HG02759 (cell line): ENCODE data around the gene RAMAC.
"Not testable (repeated sequence)": the region's sequence is repeated elsewhere in the genome, so short reads cannot be mapped to it uniquely, and the experiment has no call there.

Source experiments
- ATAC-seq: cut with Tn5 transposase; IDR thresholded peaks from one replicate; pipeline ENCODE4 v1.9.1; 2021; ENCODE audit warnings: mild to moderate bottlenecking, moderate library complexity; ENCODE audit not compliant: unreplicated experiment

Gene RAMAC

DNA sequence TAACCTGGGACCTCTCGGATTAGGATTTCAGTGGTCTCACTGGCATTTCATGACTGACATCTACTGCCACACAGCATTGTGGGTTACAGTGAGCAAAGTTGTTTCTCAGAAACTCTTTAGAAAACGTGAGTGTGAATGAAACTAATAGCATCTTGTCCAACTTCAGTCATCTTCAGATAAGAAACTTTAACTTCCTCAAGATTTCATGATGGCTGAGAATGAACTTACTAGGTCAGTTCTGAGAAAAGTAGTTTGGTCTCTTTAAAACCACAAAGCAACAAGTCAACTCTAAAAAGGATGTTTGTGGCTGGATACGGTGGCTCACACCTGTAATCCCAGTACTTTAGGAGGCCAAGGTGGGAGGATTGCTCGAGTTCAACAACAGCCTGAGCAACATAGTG, 19.3 kb upstream of the RAMAC start:
- ATAC-seq = peak; percentile 73

DNA sequence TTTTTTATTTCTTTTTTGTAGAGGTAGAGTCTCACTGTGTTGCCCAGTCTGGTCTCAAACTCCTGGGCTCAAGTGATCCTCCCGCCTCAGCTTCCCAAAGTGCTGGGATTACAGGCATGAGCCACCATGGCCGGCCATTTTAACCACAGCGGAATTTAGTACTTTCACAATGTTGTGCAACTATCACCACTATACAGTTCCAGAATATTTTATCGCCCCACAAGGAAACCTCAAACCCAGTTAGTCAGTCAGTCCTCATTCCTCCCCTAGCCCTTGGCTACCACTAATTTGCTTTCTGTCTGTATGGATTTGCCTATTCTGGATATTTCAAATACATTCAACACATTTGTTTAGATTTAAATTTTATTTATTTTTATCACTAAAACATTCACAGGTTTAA, 17.9 kb upstream of the RAMAC start:
- no peak for ATAC-seq

DNA sequence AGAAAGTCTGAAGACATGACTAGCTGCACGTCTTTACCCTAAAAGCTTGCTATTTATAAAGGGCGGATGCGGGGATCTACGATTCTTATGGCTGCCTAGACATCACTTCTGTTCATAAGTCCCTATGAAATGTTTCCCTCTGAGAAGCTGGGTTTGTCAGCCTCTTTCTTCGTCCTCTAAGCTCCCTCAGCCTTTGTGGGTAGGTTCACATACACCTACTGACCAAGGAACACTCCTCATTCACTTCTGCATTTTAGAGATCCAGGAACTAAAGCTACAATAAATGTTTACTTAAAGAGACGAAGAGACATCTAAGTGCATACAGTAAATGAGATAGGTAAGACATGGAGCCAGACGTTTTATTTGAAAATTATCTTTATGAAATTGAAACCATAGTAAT, 16.7 kb upstream of the RAMAC start:
- ATAC-seq = no peak

DNA sequence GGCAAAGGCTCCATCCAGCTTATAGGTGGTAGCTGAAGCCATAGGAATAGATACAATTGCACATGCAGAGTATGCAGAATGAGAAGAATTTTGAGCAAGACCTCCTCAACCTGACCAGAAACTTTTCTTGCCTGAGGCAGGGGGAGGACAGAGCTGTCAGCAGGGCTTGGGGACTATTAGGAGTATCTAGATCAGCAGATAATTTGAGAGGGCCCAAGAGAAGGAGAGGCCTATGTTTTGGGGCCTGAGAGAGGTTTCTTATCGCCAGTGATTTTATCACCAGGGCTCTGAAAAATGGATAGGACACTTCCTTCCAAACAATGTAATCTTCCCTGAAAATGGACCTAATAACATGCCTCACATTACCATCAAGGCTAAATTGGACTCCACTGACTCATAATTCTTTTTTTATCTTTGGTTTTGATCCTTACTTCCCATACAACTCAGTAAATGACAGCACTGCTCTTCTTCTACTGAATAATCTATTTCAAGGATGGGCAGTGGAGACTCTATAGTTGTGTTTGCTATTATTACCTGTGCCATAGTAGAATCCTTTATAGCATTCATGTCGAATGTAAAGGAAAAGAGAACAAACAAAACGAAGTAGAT, 15.8 kb upstream of the RAMAC start:
- ATAC-seq = no peak

DNA sequence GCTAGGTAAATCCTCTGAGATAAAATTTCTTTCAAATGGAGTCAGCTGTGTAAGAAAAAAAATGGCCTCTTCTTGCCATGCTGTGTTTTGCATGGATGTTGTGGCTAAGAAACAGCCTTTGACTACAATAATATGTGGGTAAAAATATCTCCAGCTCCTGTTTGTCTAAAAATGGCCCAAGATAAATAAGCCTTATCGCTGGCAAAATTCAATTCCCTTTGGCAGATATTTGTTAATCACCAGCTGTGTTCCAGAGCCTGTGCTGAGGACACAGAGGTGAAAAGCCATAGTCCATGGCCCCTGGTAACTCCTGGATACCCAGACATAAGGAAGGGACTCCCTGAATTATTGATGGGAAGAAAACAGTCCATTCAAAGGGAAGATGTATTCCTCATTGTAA, 15.3 kb upstream of the RAMAC start:
- ATAC-seq = no peak

DNA sequence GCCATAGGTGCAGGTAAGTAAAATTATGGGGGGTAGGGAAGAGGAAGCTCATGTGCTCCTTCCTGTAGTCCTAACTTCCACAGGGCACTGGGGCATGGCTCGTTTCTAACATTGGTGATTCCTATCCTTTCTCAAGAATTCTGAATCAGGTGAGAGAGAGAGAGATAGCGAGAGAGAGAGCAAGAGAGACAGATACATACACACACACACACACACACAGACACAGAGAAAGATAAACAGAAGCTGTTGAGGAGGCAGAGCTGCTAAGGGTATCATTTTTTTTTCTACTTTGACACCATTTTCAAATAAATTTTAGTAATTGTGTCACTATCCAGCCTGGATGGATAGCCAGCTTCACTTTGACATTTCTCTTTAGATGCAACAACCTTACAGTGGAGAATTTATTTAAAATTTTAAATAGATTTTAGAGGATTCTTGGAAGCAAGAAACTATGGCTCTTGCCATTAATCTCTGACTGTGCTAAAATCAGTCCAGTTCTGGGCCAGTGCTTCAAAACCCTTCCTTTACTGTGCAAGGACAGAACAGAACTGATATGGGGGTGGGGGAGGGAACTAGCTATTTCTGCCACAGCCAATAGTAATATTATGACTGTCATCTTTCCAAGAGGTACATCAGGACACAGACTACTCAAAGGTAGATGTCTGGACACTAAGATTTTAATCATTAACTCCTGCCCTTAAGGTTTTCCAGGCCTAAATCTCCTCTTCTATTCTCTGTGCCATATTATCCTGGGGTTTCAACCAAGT, 14.6 kb upstream of the RAMAC start:
- no peak for ATAC-seq

DNA sequence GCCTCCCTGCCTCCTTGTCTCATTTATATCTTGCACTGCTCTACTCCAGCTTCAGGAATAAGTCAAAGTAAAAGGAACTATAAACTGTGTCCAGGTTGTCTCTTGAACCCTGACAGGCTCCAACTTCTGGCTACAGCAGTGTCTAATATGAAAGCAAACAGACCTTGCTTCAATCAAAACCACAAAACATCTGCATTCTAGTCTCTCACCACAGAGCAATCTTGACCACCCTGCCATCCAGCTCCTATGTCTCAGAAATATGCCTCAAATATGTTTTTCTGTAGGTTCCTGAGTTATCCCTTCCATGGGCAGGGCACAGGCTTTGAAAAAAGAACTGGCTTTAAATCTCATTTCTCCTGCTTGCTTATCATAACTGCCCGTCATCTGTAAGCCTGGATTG, 13.0 kb upstream of the RAMAC start:
- no peak for ATAC-seq

DNA sequence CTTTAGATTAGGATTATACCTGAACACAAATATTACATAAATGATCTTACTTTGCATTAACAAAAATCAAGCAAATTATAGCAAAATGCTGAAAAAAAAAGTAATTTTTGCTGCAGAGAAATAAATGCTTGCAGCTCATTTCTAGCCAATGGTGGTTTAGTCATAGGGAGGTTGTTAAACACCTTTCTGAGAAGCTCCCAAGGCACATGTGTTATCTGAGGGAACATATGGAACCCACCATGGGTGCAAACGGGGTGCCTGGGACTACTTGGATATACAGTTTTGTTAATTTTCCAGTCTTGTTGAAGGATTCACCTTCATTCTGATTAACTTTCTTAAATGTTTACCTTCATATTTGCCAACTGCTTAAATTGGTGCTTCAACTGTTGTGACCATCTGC, 8.9 kb upstream of the RAMAC start:
- no peak for ATAC-seq

DNA sequence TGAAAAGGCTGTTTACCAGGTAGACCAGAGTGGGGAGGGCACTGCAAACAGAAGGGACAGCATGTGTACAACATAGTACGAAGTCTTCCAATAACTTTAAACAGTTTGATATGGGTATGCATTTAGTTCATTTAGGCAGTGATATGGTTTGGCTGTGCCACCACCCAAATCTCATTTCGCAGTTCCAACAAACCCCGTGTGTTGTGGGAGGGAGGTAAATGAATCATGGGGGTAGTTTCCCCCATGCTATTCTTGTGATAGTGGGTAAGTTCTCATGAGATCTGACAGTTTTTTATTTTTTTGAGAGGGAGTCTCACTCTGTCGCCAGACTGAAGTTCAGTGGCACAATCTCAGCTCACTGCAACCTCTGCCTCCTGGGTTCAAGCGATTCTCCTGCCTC, 7.6 kb upstream of the RAMAC start:
- no peak for ATAC-seq

DNA sequence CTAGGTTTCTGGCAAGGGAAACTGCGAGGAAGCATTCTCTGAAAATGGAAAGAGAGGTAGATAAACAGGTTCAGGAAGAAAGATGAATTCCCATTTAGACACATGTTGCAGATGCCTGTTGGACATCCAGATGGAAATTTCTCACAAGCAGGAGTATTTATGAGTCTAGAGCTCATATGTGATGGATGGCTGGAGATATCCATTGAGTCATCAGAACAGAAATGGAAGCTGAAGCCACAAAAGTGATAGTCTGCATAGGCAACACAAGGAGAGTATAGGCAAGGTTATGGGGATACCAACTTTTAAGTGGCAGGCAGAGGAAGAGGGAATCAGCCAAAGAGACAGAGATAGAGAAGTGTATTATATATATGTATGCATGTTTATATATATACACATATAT, 6.3 kb upstream of the RAMAC start:
- no peak for ATAC-seq

DNA sequence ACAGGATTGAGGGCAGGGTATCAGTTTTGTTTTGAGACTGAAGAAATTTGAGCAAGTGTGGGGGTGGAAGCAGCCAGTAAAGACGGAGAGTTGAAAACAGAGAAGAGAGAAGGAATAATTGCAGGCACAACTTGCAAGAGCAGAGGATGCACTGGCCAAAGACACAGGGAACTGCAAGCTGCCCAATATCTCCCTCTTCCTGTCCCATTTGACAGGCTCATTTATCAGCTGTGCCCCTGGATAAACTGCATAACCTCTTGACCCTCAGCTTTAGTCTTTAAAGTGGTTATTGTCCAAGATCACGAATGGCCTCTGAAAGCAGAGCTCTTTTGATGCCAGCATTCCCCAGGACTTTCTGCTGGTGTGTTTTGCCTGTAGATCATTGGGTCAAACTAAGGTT, 5.0 kb upstream of the RAMAC start:
- ATAC-seq = no peak

DNA sequence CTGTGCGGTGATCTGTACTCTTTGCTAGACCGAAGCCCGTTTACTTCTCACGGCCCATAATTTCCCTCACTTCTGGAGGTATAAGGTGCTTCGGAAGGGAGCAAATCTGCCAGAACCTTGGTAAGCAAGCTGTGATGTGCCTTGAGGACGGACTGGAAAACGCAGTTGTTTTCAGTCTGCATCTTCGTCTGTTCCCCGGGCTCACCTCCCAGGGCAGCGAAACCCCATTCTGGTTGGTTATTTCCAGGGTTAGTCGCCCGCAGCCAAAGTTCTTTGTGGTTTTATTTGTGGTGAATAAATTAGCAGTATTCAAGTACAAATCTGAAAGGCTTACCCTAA, 401 bp downstream of the RAMAC start:
- ATAC-seq = peak; percentile 24

DNA sequence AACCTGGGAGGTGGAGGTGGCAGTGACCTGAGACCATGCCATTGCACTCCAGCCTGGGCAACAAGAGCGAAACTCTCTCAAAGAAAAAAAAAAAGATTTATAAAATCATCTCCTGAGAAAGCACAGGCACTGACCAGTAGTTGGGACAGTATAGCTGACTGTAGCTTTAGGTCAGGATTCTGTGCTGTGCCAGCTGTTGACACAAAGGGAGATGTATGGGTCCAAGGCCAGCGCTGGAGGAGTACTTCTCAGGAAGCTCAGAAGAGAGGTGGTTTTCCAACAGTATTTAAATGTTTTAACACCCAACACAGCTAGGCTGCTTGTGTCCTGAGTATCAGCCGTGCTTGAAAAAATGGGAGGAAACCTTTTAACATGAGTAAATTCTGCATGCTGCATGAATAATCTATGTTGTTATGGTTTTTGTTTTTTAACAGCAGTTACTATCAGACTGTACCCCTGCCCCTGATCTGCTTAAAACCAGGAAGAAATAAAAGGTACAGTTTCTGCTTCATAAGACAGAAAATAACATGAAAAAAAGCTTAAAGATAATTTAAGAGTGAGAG, 6.5 kb downstream of the RAMAC start:
- no peak for ATAC-seq

DNA sequence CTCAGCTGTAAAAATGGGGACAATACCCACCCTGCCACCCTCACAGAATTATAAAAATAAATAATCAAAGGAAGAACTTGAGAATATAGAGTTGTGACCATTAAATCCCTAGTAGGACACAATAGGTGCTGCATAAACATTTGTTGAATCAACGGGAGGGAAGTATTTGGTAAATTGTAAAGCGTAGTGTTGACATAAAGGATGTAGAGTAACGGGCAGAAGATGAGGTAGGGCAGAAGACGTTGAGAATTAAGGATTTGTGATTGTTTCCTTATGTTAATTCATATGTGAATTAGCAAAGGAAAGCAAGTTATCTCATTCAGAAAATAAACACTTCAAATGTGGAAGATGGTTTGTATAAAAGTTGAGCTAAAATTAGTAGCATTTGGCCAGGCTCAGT, 7.1 kb downstream of the RAMAC start:
- no peak for ATAC-seq

DNA sequence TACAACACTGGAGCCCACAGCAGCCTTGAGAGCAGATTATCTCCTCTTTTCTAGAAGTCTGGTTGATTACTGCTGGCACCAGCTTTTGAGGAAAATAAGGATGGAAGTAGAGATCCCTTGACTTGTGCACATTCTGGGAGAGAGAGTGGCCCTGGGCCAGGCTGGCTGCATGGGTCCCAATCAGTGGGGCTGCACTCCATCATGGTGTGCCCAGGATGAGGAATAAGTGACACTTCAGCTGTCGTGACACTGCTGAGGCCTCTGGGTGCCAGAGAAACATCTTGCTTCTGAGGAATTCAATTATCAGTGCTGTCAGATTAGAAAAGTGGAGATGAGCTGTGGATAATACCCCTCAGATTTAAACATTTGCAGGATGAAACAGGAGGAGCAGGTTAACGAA, 9.1 kb downstream of the RAMAC start:
- ATAC-seq = no peak

DNA sequence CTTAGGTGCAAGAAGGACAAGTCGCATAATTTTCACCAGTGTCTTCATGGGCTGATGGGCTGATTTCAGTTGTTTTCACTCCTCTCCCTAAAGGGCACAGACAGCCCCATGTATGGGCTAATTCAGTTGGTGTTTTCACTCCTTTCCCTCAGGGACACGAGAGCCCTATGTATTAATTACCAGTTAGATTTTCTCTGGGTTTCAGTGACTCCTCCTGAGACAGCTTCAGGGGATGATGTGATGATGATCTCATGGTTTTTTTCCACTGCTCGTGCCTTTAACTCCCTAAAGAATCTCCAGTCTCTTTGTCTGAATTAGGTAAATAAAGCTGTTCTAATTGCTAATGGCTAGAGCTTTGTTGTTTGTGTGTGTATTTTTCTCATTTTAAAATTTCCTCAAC, 9.9 kb downstream of the RAMAC start:
- no peak for ATAC-seq

DNA sequence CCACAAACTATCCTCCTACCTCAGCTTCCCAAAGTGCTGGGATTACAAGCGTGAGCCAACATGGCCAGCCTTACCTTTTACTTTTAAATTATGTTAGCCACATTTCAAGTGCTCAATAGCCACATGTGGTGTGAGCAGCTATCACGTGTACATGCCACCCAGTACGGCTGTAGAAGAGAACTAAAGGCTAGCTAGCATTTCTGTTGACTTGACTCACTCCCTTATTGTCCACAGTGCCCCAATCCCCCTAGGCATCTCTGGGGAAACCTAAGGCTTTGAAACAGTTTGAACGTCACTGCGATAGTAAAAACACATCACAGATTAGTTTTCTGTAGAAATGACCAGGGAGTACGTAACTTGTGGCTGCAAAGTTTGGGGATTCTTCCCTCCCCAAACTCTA, 13.4 kb downstream of the RAMAC start:
- no peak for ATAC-seq

DNA sequence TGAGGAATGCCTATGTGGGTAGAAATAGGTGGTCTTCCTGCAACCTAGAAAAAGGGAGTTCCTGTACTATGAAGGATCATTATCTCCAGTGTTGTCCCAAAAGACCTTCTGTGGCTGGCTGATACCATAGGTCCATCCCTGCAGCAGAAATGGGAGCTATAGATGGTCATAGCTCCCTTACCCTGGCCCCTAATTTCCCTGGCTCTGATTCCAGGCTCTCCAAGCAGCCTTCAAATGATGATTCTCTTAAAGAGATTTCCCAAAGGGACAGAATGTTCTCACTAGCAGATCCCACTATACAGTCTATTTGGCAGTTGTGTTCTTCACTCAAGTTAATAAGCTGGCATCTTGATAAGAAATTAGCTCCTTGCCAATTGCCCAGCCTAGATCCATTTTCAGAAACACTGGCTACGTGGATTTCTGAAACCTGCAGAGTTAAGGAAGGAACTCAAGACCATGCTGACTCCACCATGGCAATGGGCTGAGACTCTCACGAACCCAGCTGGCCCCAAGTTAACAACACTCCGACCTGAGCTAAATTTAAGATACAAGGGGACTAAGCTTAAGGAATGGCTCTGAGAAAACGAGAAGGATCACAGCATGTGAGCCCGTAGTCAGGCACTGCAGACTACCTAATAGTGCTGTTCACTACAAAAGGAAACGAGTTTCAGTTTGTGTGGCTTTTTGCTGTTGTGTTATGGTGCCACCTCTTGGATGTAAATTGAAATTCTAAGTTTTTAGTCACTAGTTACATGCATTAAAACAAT, 14.1 kb downstream of the RAMAC start:
- ATAC-seq = peak; percentile 73

DNA sequence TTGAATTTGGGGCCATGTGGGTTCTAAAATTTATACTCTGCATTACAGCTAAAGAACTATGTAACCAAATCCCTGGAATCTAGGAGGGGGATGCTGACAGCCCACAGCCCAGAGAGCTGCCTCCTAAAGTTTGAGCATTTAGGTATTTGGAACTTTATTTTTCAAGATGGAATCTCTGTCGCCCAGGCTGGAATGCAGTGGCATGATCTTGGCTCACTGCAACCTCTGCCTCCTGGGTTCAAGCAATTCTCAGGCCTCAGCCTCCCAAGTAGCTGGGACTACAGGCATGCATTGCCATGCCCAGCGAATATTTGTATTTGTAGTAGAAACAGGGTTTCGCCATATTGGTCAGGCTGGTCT, 14.6 kb downstream of the RAMAC start:
- not testable (repeated sequence) for ATAC-seq

DNA sequence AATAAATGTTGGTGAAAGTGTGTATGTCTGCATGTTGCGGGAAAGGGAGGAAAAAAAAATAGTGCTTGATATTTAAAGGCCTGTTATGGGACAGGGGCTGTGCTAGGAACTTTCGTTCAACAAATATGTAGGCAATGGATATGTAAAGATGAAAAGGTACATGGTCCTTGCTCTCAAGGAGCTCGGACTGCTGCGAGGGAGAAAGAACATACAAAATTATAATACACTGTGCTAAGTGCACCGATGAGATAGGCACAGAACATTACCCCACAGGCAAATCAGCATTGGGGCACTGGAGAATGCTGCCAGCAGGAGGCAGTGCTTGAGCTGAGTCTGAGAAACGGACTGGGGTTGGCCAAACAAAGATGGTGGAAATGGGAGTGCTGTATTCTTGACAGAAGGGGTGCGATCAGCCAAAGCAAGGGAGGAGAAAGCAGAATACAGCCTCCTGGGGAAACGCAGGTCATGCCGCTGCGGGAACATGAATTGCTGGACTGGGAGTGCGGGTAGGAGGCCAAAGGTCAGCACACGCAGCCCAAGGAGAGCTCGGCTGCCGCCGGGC, 24.8 kb downstream of the RAMAC start:
- ATAC-seq = peak; percentile 58

DNA sequence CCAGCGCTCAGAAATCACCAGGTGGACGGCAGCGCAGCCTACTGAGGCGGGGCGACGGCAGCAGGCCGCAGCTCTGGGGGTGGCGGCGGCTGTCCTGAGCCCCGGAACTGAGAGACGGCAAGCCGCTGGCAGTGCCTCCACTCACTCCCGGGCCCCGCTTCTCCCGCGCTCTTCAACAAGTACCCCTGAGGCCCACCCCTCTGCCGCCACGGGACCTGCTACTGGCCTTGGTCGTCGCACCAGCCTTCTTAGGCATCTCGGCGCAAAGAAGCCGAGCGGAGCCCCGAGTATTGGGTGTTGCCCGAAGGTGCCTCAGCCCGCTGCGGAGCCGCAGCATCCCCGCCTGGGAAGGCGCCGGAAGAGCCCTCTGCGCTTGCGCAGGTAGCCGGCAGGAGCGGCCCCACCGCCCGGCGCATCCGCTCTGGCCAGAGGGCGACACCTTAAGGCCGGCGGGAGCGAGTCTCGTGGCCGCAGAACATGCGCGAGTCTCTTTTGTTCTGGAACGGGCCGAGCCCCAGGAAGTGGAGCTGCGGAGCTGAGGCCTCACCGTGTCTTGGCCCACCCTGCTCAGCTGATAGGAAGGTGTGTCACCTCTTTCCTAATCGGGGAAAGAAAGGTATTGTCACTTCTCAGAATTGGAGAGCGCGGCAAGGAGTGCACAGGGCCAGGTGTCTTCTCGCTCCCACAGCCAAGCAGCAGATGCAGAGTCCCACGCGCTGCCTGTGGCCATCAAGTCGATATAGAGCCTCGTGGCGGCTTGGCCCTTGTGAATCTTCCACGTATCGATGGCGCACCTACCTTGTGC, 25.5 kb downstream of the RAMAC start, which contains the start of gene C15orf40:
Gene C15orf40, minus strand, starts transcription at position 369 of the 805 bp plus-strand sequence. Its CDS starts 32 bp downstream, at position 337.
- peak; percentile 90 for ATAC-seq
